ENCODE results near the gene DDX51. TPM values are rescaled to one million over a fixed set of nuclear protein-coding genes. Genes with fewer than 3 reads are reported as not detected.
A peak's percentile ranks its signal among the peaks of the same experiment; 100 is the strongest.

The DDX51 gene
- total and polyA plus RNA-seq, 2 experiments from 2014 or later: 12.4 to 18.3 TPM

- H3K27me3 Mint-ChIP-seq (ENCODE audit: insufficient read depth, low read depth, poor library complexity): peaks cover 5% of the 10 kb centered on the region
- H2AFZ ChIP-seq: no peak overlapping the region
- ATAC-seq: peak; percentile 98
- no peaks in the 10 kb centered on the region for H3K36me3 ChIP-seq (ENCODE audit: insufficient read depth)
- no peak for TF ChIP-seq ETS1 (IDR thresholded peaks at IDR 0.05)
- peak; percentile 81 to 98 for TF ChIP-seq CTCF (conservative IDR thresholded peaks at IDR 0.05; ENCODE audit: low read depth in 2 of 2)
- 0 out of 2 replicates have a peak, but pooled peaks have one; percentile 29 for TF ChIP-seq POLR2AphosphoS5 (IDR thresholded peaks at IDR 0.05; ENCODE audit: low read depth)
- H3K27me3 ChIP-seq (ENCODE audit: insufficient read depth): no peaks in the 10 kb centered on the region
- no peaks in the 10 kb centered on the region for H3K4me1 Mint-ChIP-seq
- peaks cover 7% of the 10 kb centered on the region; the same call in 2 of the 3 replicates for H3K36me3 Mint-ChIP-seq (ENCODE audit: low read depth)
- no peaks in the 10 kb centered on the region for H4K20me1 ChIP-seq (replicated peaks; ENCODE audit: insufficient read depth)
- H3K4me2 ChIP-seq: peak overlapping the region; percentile 57; the same call in 1 of the 2 replicates
- no peaks in the 10 kb centered on the region for H3K9me3 Mint-ChIP-seq
- no peak overlapping the region for H3K4me3 ChIP-seq
- no peak overlapping the region for H3K27ac Mint-ChIP-seq
- peaks cover 24% of the 10 kb centered on the region for H3F3A ChIP-seq (replicated peaks; ENCODE audit: low read depth)
- H3K79me2 ChIP-seq (replicated peaks; ENCODE audit: insufficient read depth): no peaks in the 10 kb centered on the region
- H3K4me3 Mint-ChIP-seq: no peak overlapping the region
- no peak overlapping the region for H3K27ac ChIP-seq (ENCODE audit: low read depth)
- no peaks in the 10 kb centered on the region for H3K4me1 ChIP-seq (ENCODE audit: insufficient read depth)
- no peaks in the 10 kb centered on the region for H3K9me2 ChIP-seq (ENCODE audit: insufficient read depth)
- peak; percentile 93 for DNase-seq (ENCODE audit: low spot score)
These were observed 9.6 kb upstream of the DDX51 start for GRCh38 chr12:132153501-132154340.

GRCh38 chr12:132152953-132153352 lies 8.8 kb upstream of the DDX51 start:
- H3K4me3 Mint-ChIP-seq: no peak overlapping the region
- ATAC-seq: no peak
- TF ChIP-seq CREB1 (CRISPR knock-in tag; IDR thresholded peaks at IDR 0.05; ENCODE audit: low read depth): no peak
- no peak for TF ChIP-seq ZNF462 (CRISPR knock-in tag; IDR thresholded peaks at IDR 0.05)
- no peak for TF ChIP-seq STAT1 (IDR thresholded peaks at IDR 0.05; ENCODE audit: unreplicated experiment)
- no peak for TF ChIP-seq JUNB (IDR thresholded peaks at IDR 0.05; ENCODE audit: unreplicated experiment)
- TF ChIP-seq CTCF (conservative IDR thresholded peaks at IDR 0.05; ENCODE audit: low read depth in 2 of 2): no peak
- no peak for TF ChIP-seq EZH2 (IDR thresholded peaks at IDR 0.05; ENCODE audit: low read depth, unreplicated experiment)
- no peak for TF ChIP-seq EZH2phosphoT487 (IDR thresholded peaks at IDR 0.05; ENCODE audit: unreplicated experiment)

More at GRCh38 chr12:132152953-132153352, 8.8 kb upstream of the DDX51 start:
- Histone ChIP-seq H2AFZ (no peak overlapping the region), H3K27ac (ENCODE audit: low read depth) (no peak overlapping the region), H3K4me3 (no peak overlapping the region), H3K4me1 (ENCODE audit: insufficient read depth) (no peaks in the 10 kb centered on the region), H3K4me2 (no peak overlapping the region), H3F3A (replicated peaks; ENCODE audit: low read depth) (peaks cover 23% of the 10 kb centered on the region), H3K9me2 (ENCODE audit: insufficient read depth) (no peaks in the 10 kb centered on the region), H4K20me1 (replicated peaks; ENCODE audit: insufficient read depth) (no peaks in the 10 kb centered on the region), H3K27me3 (ENCODE audit: insufficient read depth) (no peaks in the 10 kb centered on the region), H3K36me3 (ENCODE audit: insufficient read depth) (no peaks in the 10 kb centered on the region), H3K79me2 (replicated peaks; ENCODE audit: insufficient read depth) (0 out of 2 replicates have a peak, but pooled peaks cover 1% of the 10 kb centered on the region)
- Mint-ChIP-seq H3K36me3 (ENCODE audit: low read depth) (peaks cover 13% of the 10 kb centered on the region; the same call in 2 of the 3 replicates), H3K4me1 (no peaks in the 10 kb centered on the region), H3K9me3 (peaks cover 2% of the 10 kb centered on the region; the same call in 2 of the 3 replicates), H3K27me3 (ENCODE audit: insufficient read depth, low read depth, poor library complexity) (peaks cover 3% of the 10 kb centered on the region), H3K27ac (no peak overlapping the region)
- no peak for DNase-seq (ENCODE audit: low spot score)

Measured in GM23338 (cell line).